NCI-H1436 treated with DMSO at 0.1 percent for 48 hours (cell line): Measurements from ENCODE around the gene NRROS.

Experiments used
- DNase-seq: peaks from one replicate; lab custom pipeline; 2025; lab: John Stamatoyannopoulos, UW

NRROS gene

DNA sequence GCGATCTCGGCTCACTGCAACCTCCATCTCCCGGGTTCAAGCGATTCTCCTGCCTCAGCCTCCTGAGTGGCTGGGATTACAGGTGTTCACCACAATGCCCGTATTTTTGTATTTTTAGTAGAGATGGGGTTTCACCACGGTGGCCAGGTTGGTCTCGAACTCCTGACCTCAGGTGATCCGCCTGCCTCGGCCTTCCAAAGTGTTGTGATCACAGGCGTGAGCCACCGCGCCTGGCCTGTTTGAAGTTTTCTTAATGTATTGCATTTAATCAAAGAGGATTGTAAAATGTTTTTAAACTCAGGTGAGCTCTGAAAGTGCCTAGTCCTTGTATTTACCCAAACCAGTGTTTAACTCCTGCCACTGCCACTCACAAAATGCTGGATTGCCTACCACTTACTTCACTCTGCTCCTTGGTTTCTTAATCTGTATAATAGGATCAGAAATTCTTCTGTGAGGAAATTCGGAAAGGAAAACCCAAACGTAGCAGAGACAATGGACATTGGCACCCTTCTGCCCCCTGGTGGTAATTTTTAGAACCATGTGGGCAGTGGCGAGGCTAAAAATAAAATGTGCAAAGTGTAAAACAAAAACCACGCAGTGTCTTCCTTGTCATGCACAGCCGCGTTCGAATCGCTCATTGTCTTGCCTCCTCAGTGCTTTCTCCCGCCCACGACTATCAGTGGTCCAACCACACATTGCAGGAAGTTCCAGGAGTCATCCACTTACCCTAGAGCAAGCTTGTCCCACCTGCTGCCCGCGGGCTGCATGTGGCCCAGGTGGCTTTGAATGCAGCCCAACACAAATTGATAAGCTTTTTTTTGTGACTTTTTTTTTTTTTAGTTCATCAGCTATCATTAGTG, 45.3 kb downstream of the NRROS start:
- no peak for DNase-seq

DNA sequence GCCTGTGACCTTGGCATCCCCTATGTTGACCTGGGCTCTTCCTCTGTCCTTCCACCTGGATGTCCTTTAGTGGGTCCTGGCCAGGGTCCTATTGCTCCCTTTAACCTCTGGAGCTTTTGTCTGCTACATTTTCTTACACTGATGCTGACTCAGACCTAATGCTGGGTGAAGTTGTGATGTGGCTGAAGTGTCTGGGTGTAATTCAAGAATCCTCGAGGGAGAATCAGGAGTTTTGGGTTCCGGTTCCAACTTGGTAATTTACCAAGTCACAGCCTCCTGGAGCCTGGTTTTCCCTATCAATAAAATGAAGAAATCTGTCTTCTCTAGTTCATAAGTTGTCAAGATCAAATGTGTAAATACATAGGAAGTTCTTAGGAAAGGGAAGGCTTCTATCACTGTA, 46.9 kb downstream of the NRROS start:
- DNase-seq = no peak

DNA sequence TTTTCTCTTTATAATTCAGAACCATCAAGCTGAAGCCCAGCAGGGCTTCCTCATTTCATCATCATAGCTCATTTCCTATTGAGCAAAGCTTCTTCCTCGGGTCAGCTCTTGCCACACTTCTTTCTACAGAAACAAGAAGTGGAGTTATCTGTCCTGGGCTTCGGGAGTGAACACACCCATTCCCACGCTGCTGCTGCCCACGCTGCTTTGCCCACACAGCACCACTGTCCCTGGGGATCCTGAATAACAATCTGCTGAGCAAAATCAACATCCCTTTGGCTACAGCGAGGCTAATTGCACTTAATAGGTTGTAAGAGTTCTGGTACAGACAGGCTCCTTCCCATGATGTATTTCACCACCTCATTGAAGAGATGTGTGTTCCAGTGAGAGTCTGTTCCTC, 48.9 kb downstream of the NRROS start:
- peak; percentile 70 for DNase-seq

DNA sequence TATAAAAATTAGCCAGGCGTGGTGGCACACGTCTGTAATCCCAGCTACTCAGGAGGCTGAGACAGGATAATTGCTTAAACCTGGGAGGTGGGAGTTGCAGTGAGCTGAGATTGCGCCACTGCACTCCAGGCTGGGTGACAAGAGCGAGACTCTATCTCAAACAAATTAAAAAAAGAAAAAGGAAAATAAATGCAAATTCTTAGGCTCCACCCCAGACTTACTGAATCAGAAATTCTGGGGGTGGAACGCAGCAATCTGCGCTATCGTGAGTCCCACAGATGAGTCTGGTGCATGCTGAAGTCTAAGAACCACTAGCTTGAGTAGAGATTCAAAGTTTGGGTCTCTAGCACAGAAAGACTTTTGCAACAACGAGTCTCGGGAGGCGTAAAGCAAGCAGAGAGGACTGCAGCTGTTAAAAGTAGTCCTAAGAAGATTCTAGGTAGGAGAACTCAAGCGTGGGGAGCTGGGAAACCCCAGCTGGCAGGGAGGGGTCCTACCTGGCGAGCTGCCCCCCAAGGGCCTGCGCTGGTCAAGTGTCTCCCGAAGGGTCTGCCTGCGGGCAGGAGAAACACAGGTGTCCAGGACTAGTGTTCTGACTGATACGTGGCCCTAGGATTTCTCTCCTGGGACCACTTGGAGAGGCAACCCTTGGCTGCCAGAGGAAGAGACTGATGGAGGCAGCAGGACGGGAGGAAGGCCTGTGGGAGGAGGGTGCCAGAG, 50.6 kb downstream of the NRROS start:
- DNase-seq = no peak

DNA sequence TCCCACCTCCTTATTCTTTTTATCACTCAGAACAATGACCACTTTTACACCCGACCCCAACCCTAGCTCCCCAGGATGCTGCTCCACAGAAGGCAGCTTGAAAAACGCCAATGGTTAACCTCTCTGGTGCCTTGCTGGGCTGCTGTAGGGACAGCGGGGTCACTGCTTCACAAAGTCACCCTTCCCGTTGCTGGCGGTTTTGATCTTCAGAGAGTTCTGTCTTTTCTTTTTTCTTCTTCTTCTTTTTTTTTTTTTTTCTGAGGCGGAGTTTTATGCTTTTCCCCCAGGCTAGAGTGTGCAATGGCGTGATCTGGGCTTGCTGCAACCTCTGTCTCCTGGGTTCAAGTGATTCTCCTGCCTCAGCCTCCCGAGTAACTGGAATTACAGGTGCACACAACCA, 51.9 kb downstream of the NRROS start:
- DNase-seq = no peak

DNA sequence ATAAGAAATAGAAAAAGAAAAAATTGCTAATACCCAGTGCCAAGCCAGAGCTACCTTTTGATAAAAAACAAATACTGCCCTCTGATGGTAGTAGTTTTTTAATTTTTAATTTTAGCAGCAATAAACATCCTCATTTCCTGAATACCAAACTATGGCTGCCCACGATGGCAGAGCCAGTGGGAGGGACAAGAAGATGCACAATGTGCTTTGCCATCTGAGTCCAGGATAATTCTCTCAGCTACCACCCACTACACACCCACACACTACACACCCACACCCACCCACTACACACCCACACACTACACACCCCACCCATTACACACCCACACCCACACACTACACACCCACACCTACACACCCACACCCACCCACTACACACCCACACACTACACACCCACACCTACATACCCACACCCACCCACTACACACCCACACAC, 54.7 kb downstream of the NRROS start:
- no peak for DNase-seq

DNA sequence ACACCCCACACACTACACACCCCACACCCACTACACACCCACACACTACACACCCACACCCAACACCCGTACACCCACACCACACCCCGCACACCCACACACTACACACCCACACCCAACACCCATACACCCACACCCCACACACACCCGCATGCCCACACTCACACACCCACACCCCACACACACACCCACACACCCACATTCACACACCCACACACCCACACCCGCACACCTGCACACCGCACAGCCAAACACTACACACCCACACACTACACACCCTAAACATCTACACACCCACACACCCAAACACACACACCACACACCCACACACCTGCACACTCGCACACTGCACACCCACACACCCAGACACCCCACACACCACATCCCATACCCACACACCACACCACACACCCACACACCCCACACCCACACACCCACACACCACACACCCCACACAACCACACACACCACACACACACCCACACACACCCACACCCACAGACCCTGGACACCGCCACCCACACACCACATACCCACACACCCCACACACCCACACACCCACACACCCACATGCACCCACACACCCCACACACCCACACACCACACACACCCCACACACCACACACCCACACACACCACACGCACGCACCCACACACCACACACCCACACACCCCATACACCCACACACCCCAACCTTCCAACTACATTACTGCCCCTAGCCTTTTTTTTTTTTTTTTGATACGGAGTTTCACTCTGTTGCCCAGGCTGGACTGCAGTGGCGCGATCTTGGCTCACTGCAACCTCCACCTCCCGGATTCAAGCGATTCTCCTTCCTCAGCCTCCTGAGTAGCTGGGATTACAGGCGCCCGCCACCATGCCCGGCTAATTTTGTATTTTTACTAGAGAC, 55.7 kb downstream of the NRROS start:
- DNase-seq = no peak

DNA sequence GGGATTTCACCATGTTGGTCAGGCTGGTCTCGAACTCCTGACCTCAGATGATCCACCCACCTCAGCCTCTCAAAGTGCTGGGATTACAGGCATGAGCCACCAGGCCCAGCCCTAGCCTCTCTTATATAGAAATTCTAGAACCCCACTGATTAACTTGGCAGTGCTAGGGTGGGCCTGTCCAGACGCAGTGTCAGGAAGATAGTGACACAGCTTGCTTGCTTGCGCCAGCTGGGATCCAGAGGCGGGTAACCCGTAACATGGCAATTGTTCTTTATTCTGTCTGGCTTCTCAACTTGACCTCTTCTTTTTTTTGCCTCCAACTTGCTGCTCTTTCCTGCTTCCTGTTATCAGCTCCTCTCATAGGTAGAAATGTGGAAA, 56.3 kb downstream of the NRROS start:
- DNase-seq = no peak

DNA sequence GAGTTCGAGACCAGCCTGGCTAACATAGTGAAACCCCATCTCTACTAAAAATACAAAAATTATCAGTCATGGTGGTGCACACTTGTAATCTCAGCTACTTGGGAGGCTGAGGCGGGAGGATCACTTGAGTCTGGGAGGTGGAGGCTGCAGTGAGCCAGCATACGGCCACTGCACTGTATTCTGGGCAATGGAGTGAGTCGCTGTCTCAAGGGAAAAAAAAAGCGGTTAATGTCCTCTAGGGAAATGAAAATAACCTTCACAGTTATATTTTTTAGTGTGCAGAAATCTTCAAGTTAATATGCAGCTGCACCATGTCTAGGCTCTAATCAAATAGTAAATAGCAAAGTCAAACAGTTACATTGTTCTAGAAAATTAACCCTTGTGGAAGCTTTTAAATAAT, 57.8 kb downstream of the NRROS start:
- DNase-seq = no peak

DNA sequence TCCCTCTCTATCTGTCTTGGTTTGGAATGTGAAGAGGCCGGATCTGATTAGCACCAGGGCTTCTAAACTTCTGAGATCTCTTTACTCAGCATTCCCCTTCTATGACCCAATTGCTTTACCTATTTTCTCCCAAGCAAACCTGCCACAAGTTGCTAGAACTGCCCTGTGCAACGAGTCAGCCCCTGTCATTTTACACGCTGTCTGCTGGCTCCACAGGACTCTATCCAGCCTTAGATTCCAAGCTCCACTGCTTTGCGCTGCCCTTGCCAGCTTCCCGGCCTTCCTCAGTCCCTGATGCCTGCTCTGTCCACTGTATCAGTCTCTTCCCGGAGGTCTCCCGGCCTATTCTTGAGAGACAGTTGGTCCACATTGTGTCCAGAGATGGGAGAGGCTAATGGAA, 60.3 kb downstream of the NRROS start:
- no peak for DNase-seq

DNA sequence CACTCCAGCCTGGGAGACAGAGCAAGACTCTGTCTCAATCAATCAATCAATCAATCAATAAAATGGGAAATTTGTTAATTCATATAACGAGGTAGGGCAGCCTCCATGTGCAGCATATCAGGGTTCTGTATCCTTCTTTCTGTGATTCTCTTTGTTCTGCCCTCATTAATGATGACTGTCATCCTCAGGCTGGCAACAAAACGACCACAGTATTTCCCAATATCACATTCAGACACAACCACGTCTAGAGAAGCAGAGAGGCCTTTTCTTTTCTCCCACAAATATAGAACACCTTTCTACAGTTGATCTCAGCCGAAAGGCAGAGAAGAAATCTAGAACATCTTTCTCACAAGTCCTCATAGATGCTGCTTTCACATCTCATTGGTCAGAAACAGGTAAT, 61.3 kb downstream of the NRROS start:
- DNase-seq = no peak

DNA sequence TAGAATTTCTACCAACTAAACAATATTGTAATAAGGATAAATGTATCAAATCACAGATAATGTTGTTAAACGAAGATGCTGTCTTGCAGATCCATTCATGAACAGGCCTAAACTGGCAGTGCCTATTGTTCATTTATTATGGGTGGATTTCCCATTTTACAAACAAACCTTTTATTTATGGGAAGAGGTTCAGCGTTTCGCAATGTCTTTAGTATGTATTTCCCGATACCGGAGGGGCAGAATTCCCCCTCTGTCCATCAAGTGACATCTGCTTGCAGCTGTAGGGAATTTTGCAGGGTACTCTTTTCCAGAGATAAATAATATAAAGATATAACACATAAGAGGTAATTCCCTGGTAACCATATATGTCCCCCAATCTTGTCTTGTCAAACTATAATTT, 66.8 kb downstream of the NRROS start:
- DNase-seq = no peak

DNA sequence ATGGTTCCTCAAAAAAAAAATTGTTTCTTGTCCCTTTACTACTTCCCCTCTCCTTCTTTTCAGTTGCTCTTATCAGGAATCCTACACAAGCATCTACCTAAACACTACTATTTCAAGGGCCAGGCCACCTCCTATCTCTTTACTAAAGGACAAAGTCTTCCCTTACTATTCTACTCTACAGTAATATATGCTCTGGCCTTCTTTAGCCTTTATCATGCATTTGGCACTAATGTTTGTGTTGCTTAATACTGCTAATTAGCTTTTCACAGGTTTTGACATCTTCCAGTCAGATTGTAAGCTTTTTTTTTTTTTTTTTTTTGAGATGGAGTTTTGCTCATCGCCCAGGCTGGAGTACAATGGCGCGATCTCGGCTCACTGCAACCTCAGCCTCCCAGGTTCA, 67.2 kb downstream of the NRROS start:
- DNase-seq = no peak

DNA sequence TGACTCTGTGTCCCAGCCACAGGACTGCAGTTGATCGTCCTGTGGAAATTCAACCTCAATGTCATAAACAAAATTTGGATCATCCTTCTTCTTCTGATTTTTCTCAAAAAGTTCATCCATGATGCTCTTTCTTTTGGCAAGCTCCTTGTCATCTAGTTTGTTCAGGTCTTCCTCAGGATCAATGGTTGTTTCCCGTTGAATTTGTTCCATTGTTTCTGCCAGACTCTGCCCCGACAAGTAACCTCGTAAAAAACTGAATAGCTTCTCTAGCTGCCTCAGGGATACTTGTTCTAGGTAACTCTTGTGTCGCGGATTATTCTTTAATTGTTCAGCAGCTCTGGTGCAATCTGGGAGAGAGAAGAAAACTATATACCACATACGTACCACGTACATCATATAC, 68.1 kb downstream of the NRROS start:
- no peak for DNase-seq

DNA sequence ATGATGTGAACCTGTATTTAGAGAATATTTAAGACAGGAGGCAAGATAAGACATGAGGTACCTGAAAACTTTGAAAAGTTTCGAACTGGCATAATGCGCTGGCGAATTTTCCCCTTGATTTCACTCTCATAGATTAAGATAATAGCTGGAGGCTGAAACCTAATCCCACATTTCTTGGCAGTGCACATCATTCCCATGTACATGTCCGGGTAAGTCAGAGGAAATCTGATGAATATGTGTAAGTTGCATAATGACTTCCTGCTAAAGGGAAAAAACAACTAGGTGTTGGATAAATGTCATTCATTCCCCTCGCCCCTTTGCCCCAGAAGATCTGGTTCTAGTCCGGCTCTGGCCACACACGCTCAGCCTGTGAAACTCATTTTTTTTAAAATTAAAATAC, 69.0 kb downstream of the NRROS start:
- DNase-seq = no peak
